GM23338 (cell line): ENCODE data around the gene TMEM14A. TPM values are rescaled to one million over a fixed set of nuclear protein-coding genes. Genes with fewer than 3 reads are reported as not detected.
A peak's percentile ranks its signal among the peaks of the same experiment; 100 is the strongest.

Experiments used
- ATAC-seq: fragments of 200-7000 bp; cut with Tn5 transposase; 3 replicates; pipeline ENCODE4 v1.9.1; 2020
- DNase-seq: peaks from one replicate; pipeline ENCODE4 v3.0.0-alpha.2; 2015; ENCODE audit warnings: low spot score
- H2AFZ ChIP-seq: fragments of 200-600 bp; sonication (generic); 2 replicates; pipeline ENCODE4 v1.8.0; 2016; ENCODE audit warnings: antibody characterized with exemption, mild to moderate bottlenecking, moderate library complexity
- H3F3A ChIP-seq: fragments of 200-600 bp; sonication (generic); replicated peaks from 2 replicates; pipeline ENCODE4 v1.8.0; 2017; ENCODE audit warnings: antibody characterized with exemption, mixed run types, low read depth
- H3K27ac ChIP-seq: fragments of 200-600 bp; sonication (generic); 2 replicates; pipeline ENCODE4 v1.6.1; 2016; ENCODE audit warnings: low read depth
- H3K27me3 ChIP-seq: fragments of 200-600 bp; sonication (generic); 2 replicates; pipeline ENCODE4 v1.8.0; 2016; ENCODE audit warnings: mild to moderate bottlenecking, mixed run types, moderate library complexity; ENCODE audit not compliant: insufficient read depth
- H3K36me3 ChIP-seq: fragments of 200-600 bp; sonication (generic); 2 replicates; pipeline ENCODE4 v1.8.0; 2016; ENCODE audit warnings: mild to moderate bottlenecking; ENCODE audit not compliant: insufficient read depth
- H3K4me1 ChIP-seq: fragments of 200-600 bp; sonication (generic); 2 replicates; pipeline ENCODE4 v1.8.0; 2016; ENCODE audit warnings: mild to moderate bottlenecking, moderate library complexity; ENCODE audit not compliant: insufficient read depth
- H3K4me2 ChIP-seq: fragments of 200-600 bp; sonication (generic); 2 replicates; pipeline ENCODE4 v1.7.1; 2017; ENCODE audit warnings: mixed run types
- H3K4me3 ChIP-seq: fragments of 200-600 bp; sonication (generic); 2 replicates; pipeline ENCODE4 v1.6.1; 2016; ENCODE audit warnings: mixed run types
- H3K79me2 ChIP-seq: fragments of 200-600 bp; sonication (generic); replicated peaks from 2 replicates; pipeline ENCODE4 v1.8.0; 2017; ENCODE audit warnings: mild to moderate bottlenecking; ENCODE audit not compliant: insufficient read depth
- H3K9me2 ChIP-seq: fragments of 200-600 bp; sonication (generic); 2 replicates; pipeline ENCODE4 v1.8.0; 2017; ENCODE audit not compliant: insufficient read depth
- H4K20me1 ChIP-seq: fragments of 200-600 bp; sonication (generic); replicated peaks from 2 replicates; pipeline ENCODE4 v1.8.0; 2017; ENCODE audit warnings: mild to moderate bottlenecking; ENCODE audit not compliant: insufficient read depth
- H3K27ac Mint-ChIP-seq: 2 replicates; pipeline ENCODE4 v1.8.0; 2020; ENCODE audit warnings: inconsistent platforms, mild to moderate bottlenecking, moderate library complexity, mixed read lengths
- H3K27me3 Mint-ChIP-seq: 3 replicates; pipeline ENCODE4 v1.8.0; 2022; ENCODE audit warnings: low read depth, mild to moderate bottlenecking, moderate library complexity, mixed read lengths, inconsistent platforms; ENCODE audit not compliant: insufficient read depth, poor library complexity
- H3K36me3 Mint-ChIP-seq: 3 replicates; pipeline ENCODE4 v1.8.0; 2021; ENCODE audit warnings: low read depth, mild to moderate bottlenecking, inconsistent platforms, moderate library complexity, mixed read lengths
- H3K4me1 Mint-ChIP-seq: 3 replicates; pipeline ENCODE4 v1.8.0; 2020; ENCODE audit warnings: mild to moderate bottlenecking, inconsistent platforms, mixed read lengths
- H3K4me3 Mint-ChIP-seq: 3 replicates; pipeline ENCODE4 v1.8.0; 2021; ENCODE audit warnings: moderate library complexity, mild to moderate bottlenecking, inconsistent platforms, mixed read lengths
- H3K9me3 Mint-ChIP-seq: 3 replicates; pipeline ENCODE4 v1.8.0; 2020; ENCODE audit warnings: moderate library complexity, mild to moderate bottlenecking, inconsistent platforms, mixed read lengths
- CREB1 ChIP-seq: fragments of 250-450 bp; sonication (Bioruptor Pico); IDR thresholded peaks from 2 replicates; pipeline ENCODE4 v1.5.0; 2020; ENCODE audit warnings: low read depth, mild to moderate bottlenecking, moderate library complexity
- EZH2 ChIP-seq: fragments of 200-600 bp; sonication (generic); IDR thresholded peaks from one replicate; pipeline ENCODE4 v1.8.0; 2017; ENCODE audit warnings: antibody characterized with exemption, mild to moderate bottlenecking, low read depth; ENCODE audit not compliant: unreplicated experiment
- EZH2phosphoT487 ChIP-seq: fragments of 200-600 bp; sonication (generic); IDR thresholded peaks from one replicate; pipeline ENCODE4 v1.8.1; 2018; ENCODE audit warnings: antibody characterized with exemption; ENCODE audit not compliant: unreplicated experiment
- JUNB ChIP-seq: IDR thresholded peaks from one replicate; pipeline ENCODE4 v1.6.1; 2016; ENCODE audit warnings: antibody characterized with exemption; ENCODE audit not compliant: unreplicated experiment
- NANOG ChIP-seq: IDR thresholded peaks from 2 replicates; pipeline ENCODE4 v1.6.1; 2016; ENCODE audit warnings: antibody characterized with exemption, borderline replicate concordance
- POLR2AphosphoS5 ChIP-seq: IDR thresholded peaks from 2 replicates; pipeline ENCODE4 v1.6.1; 2016; ENCODE audit warnings: antibody characterized with exemption, low read depth
- STAT1 ChIP-seq: IDR thresholded peaks from one replicate; pipeline ENCODE4 v1.6.1; 2016; ENCODE audit warnings: antibody characterized with exemption; ENCODE audit not compliant: unreplicated experiment
- ZNF114 ChIP-seq: fragments of 250-450 bp; sonication (Bioruptor Pico); IDR thresholded peaks from 2 replicates; pipeline ENCODE4 v1.5.0; 2020; ENCODE audit warnings: mild to moderate bottlenecking, moderate library complexity
- ZNF331 ChIP-seq: fragments of 250-450 bp; sonication (Bioruptor Pico); IDR thresholded peaks from 2 replicates; pipeline ENCODE4 v1.5.0; 2020; ENCODE audit warnings: low read depth, mild to moderate bottlenecking, moderate library complexity
- polyA plus RNA-seq: library from polyadenylated mRNA; unstranded; fragments of >200 nt; fragmentation: Nextera tagmentation; extraction: Ambion mirVana; gene quantifications from 2 replicates; pipeline ENCODE4 v1.2.1, GENCODE V29; 2016
- total RNA-seq: library from RNA; depleted of rRNA; stranded (reverse); fragments of >200 nt; shearing (Covaris generic); gene quantifications from 2 replicates; pipeline ENCODE4 v1.2.3, GENCODE V29; 2014
- TF ChIP-seq, protein P1 (sequence below): IDR thresholded peaks from 2 replicates; pipeline ENCODE4 v1.6.1; 2016; ENCODE audit warnings: antibody characterized with exemption
- TF ChIP-seq, protein P2 (sequence below), 2 experiments: fragments of 200-600 bp in 1 of 2; sonication (generic) in 1 of 2; conservative IDR thresholded peaks; 2 replicates each; pipeline versions ENCODE4 v1.5.1 to v1.6.1; 2016 to 2017; ENCODE audit warnings: antibody characterized with exemption in 2 of 2, low read depth in 2 of 2, mild to moderate bottlenecking in 2 of 2, moderate library complexity in 1 of 2
- TF ChIP-seq, protein P3 (sequence below): fragments of 250-450 bp; sonication (Bioruptor Pico); IDR thresholded peaks from 2 replicates; pipeline ENCODE4 v1.5.0; 2020; ENCODE audit warnings: mild to moderate bottlenecking, moderate library complexity
- TF ChIP-seq, protein P4 (sequence below): IDR thresholded peaks from one replicate; pipeline ENCODE4 v1.6.1; 2018; ENCODE audit warnings: antibody characterized with exemption; ENCODE audit not compliant: unreplicated experiment

TMEM14A gene
- total and polyA plus RNA-seq, 2 experiments from 2014 or later: 13.9 to 36.0 TPM

DNA sequence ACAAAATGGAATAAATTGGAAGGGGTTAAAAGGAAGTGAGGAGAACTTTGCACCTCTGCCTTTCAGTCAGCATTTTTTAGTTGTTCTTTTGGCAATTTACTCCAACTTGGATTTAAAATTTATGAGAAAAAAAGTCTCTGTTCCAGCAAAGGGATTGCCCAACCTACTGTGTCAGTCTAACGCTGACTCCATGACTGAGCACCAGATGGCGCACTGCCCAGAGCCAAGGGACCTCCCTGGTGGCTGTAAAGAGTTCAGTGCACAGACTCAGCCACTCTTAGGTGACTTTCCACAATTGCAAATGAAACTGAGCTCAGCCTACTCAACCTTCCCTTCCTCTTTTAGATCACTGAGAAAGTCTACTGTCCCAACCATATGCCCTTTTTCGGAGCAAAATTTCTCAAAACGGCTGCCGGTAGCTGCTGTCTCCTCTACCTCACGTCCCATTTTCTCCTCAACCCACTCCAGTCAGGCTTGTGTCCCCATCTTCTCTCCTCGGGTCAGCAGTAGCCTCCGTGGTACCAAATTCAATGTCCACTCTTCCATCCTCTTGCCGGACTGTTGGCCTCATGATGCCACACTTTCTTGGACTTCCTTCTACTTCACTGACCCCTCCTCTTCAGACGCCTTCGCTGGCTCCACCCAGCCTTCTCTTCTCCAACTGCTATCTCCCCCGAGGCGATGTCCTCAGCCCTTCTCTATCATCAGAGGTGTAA lies 53.7 kb downstream of the TMEM14A start:
- H3K27ac Mint-ChIP-seq: peak overlapping the region; percentile 37; the same call in 1 of the 2 replicates

More for the DNA sequence above, 53.7 kb downstream of the TMEM14A start:
- ATAC-seq (peak; percentile 100), DNase-seq (peak; percentile 78)
- Histone ChIP-seq H3K4me2 (no peak overlapping the region), H4K20me1 (no peaks in the 10 kb centered on the region), H3K27ac (no peak overlapping the region), H3K4me3 (no peak overlapping the region), H3K36me3 (no peaks in the 10 kb centered on the region), H3K4me1 (no peaks in the 10 kb centered on the region), H3K27me3 (no peaks in the 10 kb centered on the region), H3K9me2 (peaks cover 11% of the 10 kb centered on the region), H3K79me2 (no peaks in the 10 kb centered on the region), H3F3A (no peaks in the 10 kb centered on the region), H2AFZ (peak overlapping the region; percentile 30; the same call in 1 of the 2 replicates)
- Mint-ChIP-seq H3K4me3 (no peak overlapping the region), H3K36me3 (no peaks in the 10 kb centered on the region), H3K4me1 (peaks cover 19% of the 10 kb centered on the region), H3K9me3 (no peaks in the 10 kb centered on the region; the same call in 2 of the 3 replicates), H3K27me3 (peaks cover 5% of the 10 kb centered on the region)
- TF ChIP-seq, protein P1, sequence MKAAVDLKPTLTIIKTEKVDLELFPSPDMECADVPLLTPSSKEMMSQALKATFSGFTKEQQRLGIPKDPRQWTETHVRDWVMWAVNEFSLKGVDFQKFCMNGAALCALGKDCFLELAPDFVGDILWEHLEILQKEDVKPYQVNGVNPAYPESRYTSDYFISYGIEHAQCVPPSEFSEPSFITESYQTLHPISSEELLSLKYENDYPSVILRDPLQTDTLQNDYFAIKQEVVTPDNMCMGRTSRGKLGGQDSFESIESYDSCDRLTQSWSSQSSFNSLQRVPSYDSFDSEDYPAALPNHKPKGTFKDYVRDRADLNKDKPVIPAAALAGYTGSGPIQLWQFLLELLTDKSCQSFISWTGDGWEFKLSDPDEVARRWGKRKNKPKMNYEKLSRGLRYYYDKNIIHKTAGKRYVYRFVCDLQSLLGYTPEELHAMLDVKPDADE: no peak
- TF ChIP-seq EZH2 (no peak), POLR2AphosphoS5 (no peak), EZH2phosphoT487 (no peak), STAT1 (no peak), ZNF114 (CRISPR knock-in tag) (no peak), ZNF331 (no peak), CREB1 (CRISPR knock-in tag) (no peak), JUNB (no peak), NANOG (no peak)
- TF ChIP-seq, protein P2, sequence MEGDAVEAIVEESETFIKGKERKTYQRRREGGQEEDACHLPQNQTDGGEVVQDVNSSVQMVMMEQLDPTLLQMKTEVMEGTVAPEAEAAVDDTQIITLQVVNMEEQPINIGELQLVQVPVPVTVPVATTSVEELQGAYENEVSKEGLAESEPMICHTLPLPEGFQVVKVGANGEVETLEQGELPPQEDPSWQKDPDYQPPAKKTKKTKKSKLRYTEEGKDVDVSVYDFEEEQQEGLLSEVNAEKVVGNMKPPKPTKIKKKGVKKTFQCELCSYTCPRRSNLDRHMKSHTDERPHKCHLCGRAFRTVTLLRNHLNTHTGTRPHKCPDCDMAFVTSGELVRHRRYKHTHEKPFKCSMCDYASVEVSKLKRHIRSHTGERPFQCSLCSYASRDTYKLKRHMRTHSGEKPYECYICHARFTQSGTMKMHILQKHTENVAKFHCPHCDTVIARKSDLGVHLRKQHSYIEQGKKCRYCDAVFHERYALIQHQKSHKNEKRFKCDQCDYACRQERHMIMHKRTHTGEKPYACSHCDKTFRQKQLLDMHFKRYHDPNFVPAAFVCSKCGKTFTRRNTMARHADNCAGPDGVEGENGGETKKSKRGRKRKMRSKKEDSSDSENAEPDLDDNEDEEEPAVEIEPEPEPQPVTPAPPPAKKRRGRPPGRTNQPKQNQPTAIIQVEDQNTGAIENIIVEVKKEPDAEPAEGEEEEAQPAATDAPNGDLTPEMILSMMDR (conservative IDR thresholded peaks at IDR 0.05; ENCODE audit: low read depth in 2 of 2): peak; percentile 85 to 90
- TF ChIP-seq, protein P3, sequence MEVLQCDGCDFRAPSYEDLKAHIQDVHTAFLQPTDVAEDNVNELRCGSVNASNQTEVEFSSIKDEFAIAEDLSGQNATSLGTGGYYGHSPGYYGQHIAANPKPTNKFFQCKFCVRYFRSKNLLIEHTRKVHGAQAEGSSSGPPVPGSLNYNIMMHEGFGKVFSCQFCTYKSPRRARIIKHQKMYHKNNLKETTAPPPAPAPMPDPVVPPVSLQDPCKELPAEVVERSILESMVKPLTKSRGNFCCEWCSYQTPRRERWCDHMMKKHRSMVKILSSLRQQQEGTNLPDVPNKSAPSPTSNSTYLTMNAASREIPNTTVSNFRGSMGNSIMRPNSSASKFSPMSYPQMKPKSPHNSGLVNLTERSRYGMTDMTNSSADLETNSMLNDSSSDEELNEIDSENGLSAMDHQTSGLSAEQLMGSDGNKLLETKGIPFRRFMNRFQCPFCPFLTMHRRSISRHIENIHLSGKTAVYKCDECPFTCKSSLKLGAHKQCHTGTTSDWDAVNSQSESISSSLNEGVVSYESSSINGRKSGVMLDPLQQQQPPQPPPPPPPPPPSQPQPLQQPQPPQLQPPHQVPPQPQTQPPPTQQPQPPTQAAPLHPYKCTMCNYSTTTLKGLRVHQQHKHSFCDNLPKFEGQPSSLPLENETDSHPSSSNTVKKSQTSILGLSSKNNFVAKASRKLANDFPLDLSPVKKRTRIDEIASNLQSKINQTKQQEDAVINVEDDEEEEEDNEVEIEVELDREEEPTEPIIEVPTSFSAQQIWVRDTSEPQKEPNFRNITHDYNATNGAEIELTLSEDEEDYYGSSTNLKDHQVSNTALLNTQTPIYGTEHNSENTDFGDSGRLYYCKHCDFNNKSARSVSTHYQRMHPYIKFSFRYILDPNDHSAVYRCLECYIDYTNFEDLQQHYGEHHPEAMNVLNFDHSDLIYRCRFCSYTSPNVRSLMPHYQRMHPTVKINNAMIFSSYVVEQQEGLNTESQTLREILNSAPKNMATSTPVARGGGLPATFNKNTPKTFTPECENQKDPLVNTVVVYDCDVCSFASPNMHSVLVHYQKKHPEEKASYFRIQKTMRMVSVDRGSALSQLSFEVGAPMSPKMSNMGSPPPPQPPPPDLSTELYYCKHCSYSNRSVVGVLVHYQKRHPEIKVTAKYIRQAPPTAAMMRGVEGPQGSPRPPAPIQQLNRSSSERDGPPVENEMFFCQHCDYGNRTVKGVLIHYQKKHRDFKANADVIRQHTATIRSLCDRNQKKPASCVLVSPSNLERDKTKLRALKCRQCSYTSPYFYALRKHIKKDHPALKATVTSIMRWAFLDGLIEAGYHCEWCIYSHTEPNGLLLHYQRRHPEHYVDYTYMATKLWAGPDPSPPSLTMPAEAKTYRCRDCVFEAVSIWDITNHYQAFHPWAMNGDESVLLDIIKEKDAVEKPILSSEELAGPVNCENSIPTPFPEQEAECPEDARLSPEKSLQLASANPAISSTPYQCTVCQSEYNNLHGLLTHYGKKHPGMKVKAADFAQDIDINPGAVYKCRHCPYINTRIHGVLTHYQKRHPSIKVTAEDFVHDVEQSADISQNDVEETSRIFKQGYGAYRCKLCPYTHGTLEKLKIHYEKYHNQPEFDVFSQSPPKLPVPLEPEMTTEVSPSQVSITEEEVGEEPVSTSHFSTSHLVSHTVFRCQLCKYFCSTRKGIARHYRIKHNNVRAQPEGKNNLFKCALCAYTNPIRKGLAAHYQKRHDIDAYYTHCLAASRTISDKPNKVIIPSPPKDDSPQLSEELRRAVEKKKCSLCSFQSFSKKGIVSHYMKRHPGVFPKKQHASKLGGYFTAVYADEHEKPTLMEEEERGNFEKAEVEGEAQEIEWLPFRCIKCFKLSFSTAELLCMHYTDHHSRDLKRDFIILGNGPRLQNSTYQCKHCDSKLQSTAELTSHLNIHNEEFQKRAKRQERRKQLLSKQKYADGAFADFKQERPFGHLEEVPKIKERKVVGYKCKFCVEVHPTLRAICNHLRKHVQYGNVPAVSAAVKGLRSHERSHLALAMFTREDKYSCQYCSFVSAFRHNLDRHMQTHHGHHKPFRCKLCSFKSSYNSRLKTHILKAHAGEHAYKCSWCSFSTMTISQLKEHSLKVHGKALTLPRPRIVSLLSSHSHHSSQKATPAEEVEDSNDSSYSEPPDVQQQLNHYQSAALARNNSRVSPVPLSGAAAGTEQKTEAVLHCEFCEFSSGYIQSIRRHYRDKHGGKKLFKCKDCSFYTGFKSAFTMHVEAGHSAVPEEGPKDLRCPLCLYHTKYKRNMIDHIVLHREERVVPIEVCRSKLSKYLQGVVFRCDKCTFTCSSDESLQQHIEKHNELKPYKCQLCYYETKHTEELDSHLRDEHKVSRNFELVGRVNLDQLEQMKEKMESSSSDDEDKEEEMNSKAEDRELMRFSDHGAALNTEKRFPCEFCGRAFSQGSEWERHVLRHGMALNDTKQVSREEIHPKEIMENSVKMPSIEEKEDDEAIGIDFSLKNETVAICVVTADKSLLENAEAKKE: peak; percentile 44; the same call in 1 of the 2 replicates
- TF ChIP-seq, protein P4, sequence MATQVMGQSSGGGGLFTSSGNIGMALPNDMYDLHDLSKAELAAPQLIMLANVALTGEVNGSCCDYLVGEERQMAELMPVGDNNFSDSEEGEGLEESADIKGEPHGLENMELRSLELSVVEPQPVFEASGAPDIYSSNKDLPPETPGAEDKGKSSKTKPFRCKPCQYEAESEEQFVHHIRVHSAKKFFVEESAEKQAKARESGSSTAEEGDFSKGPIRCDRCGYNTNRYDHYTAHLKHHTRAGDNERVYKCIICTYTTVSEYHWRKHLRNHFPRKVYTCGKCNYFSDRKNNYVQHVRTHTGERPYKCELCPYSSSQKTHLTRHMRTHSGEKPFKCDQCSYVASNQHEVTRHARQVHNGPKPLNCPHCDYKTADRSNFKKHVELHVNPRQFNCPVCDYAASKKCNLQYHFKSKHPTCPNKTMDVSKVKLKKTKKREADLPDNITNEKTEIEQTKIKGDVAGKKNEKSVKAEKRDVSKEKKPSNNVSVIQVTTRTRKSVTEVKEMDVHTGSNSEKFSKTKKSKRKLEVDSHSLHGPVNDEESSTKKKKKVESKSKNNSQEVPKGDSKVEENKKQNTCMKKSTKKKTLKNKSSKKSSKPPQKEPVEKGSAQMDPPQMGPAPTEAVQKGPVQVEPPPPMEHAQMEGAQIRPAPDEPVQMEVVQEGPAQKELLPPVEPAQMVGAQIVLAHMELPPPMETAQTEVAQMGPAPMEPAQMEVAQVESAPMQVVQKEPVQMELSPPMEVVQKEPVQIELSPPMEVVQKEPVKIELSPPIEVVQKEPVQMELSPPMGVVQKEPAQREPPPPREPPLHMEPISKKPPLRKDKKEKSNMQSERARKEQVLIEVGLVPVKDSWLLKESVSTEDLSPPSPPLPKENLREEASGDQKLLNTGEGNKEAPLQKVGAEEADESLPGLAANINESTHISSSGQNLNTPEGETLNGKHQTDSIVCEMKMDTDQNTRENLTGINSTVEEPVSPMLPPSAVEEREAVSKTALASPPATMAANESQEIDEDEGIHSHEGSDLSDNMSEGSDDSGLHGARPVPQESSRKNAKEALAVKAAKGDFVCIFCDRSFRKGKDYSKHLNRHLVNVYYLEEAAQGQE: no peak
